ENCODE results near the gene TEAD1.

Gene TEAD1

GRCh38 chr11:12683874-12684273 lies 9.7 kb downstream of the TEAD1 start:
- no peaks in the 10 kb centered on the region for H3K9me3 ChIP-seq (ENCODE audit: control insufficient read depth, insufficient read depth, low read length)

GRCh38 chr11:12684315-12684714 lies 10.1 kb downstream of the TEAD1 start:
- H3K4me1 ChIP-seq (ENCODE audit: control insufficient read depth, low read length): no peaks in the 10 kb centered on the region
- H3K36me3 ChIP-seq (ENCODE audit: control insufficient read depth, low read length): no peaks in the 10 kb centered on the region
- TF ChIP-seq EZH2phosphoT487 (IDR thresholded peaks at IDR 0.05; ENCODE audit: borderline replicate concordance, low read length) (no peak), CTCF (IDR thresholded peaks at IDR 0.05; ENCODE audit: low read depth, low read length, poor library complexity, severe bottlenecking) (no peak)
- H3K4me2 ChIP-seq (ENCODE audit: low read length): no peak overlapping the region
- no peak overlapping the region for H3K27ac ChIP-seq (ENCODE audit: low read depth, low read length)
- no peaks in the 10 kb centered on the region for H4K20me1 ChIP-seq (ENCODE audit: control insufficient read depth, insufficient read depth, low read depth, low read length)
- no peak overlapping the region for H3K4me3 ChIP-seq (ENCODE audit: low read length)
- H3F3A ChIP-seq (ENCODE audit: control insufficient read depth, insufficient read depth): no peaks in the 10 kb centered on the region
- H3K9me3 ChIP-seq (ENCODE audit: control insufficient read depth, insufficient read depth, low read length): no peaks in the 10 kb centered on the region
- H3K27me3 ChIP-seq (ENCODE audit: control insufficient read depth, low read length): peaks cover 12% of the 10 kb centered on the region
- H3K9me2 ChIP-seq (replicated peaks; ENCODE audit: control insufficient read depth, low read length): no peaks in the 10 kb centered on the region
- no peaks in the 10 kb centered on the region for H3K79me2 ChIP-seq (ENCODE audit: control insufficient read depth, low read length)

More at GRCh38 chr11:12683874-12684273, 9.7 kb downstream of the TEAD1 start:
- Histone ChIP-seq H3F3A (ENCODE audit: control insufficient read depth, insufficient read depth) (no peaks in the 10 kb centered on the region), H3K27ac (ENCODE audit: low read depth, low read length) (no peak overlapping the region), H3K79me2 (ENCODE audit: control insufficient read depth, low read length) (no peaks in the 10 kb centered on the region), H3K27me3 (ENCODE audit: control insufficient read depth, low read length) (peaks cover 14% of the 10 kb centered on the region), H3K4me1 (ENCODE audit: control insufficient read depth, low read length) (no peaks in the 10 kb centered on the region), H3K4me2 (ENCODE audit: low read length) (no peak overlapping the region), H3K4me3 (ENCODE audit: low read length) (no peak overlapping the region), H3K36me3 (ENCODE audit: control insufficient read depth, low read length) (no peaks in the 10 kb centered on the region), H4K20me1 (ENCODE audit: control insufficient read depth, insufficient read depth, low read depth, low read length) (no peaks in the 10 kb centered on the region), H3K9me2 (replicated peaks; ENCODE audit: control insufficient read depth, low read length) (no peaks in the 10 kb centered on the region)
- TF ChIP-seq EZH2phosphoT487 (IDR thresholded peaks at IDR 0.05; ENCODE audit: borderline replicate concordance, low read length): no peak

GRCh38 chr11:12684816-12685215 lies 10.6 kb downstream of the TEAD1 start:
- no peak for TF ChIP-seq EZH2phosphoT487 (IDR thresholded peaks at IDR 0.05; ENCODE audit: borderline replicate concordance, low read length)
- TF ChIP-seq CTCF (IDR thresholded peaks at IDR 0.05; ENCODE audit: low read depth, low read length, poor library complexity, severe bottlenecking): no peak
- Histone ChIP-seq H3K27me3 (ENCODE audit: control insufficient read depth, low read length) (peaks cover 10% of the 10 kb centered on the region), H3K9me3 (ENCODE audit: control insufficient read depth, insufficient read depth, low read length) (no peaks in the 10 kb centered on the region), H3K4me1 (ENCODE audit: control insufficient read depth, low read length) (no peaks in the 10 kb centered on the region), H3K4me2 (ENCODE audit: low read length) (no peak overlapping the region), H3K79me2 (ENCODE audit: control insufficient read depth, low read length) (no peaks in the 10 kb centered on the region), H3F3A (ENCODE audit: control insufficient read depth, insufficient read depth) (no peaks in the 10 kb centered on the region), H3K36me3 (ENCODE audit: control insufficient read depth, low read length) (no peaks in the 10 kb centered on the region), H4K20me1 (ENCODE audit: control insufficient read depth, insufficient read depth, low read depth, low read length) (no peaks in the 10 kb centered on the region), H3K4me3 (ENCODE audit: low read length) (no peak overlapping the region), H3K27ac (ENCODE audit: low read depth, low read length) (no peak overlapping the region), H3K9me2 (replicated peaks; ENCODE audit: control insufficient read depth, low read length) (no peaks in the 10 kb centered on the region)

GRCh38 chr11:12685229-12685628 lies 11.0 kb downstream of the TEAD1 start:
- H3K27ac ChIP-seq (ENCODE audit: low read depth, low read length): no peak overlapping the region
- no peaks in the 10 kb centered on the region for H3K9me2 ChIP-seq (replicated peaks; ENCODE audit: control insufficient read depth, low read length)
- no peaks in the 10 kb centered on the region for H3K4me1 ChIP-seq (ENCODE audit: control insufficient read depth, low read length)
- H3F3A ChIP-seq (ENCODE audit: control insufficient read depth, insufficient read depth): no peaks in the 10 kb centered on the region
- no peak overlapping the region for H3K4me3 ChIP-seq (ENCODE audit: low read length)
- no peak for TF ChIP-seq EZH2phosphoT487 (IDR thresholded peaks at IDR 0.05; ENCODE audit: borderline replicate concordance, low read length)
- no peaks in the 10 kb centered on the region for H4K20me1 ChIP-seq (ENCODE audit: control insufficient read depth, insufficient read depth, low read depth, low read length)
- H3K27me3 ChIP-seq (ENCODE audit: control insufficient read depth, low read length): peaks cover 6% of the 10 kb centered on the region; the same call in 1 of the 2 replicates
- no peaks in the 10 kb centered on the region for H3K79me2 ChIP-seq (ENCODE audit: control insufficient read depth, low read length)
- H3K36me3 ChIP-seq (ENCODE audit: control insufficient read depth, low read length): no peaks in the 10 kb centered on the region
- no peak overlapping the region for H3K4me2 ChIP-seq (ENCODE audit: low read length)
- no peaks in the 10 kb centered on the region for H3K9me3 ChIP-seq (ENCODE audit: control insufficient read depth, insufficient read depth, low read length)
